ENCODE measurements around the gene HEATR5A.
A peak's percentile ranks its signal among the peaks of the same experiment; 100 is the strongest.
"Not testable (repeated sequence)": the region's sequence is repeated elsewhere in the genome, so short reads cannot be mapped to it uniquely, and the experiment has no call there.

The HEATR5A gene
- total RNA-seq = 3.1 to 7.9 (median 7.2) reads per million in 3 donors

- peak; percentile 79 to 85 (median 83) for DNase-seq
- Histone ChIP-seq H3K27ac (ENCODE audit: insufficient read depth, low read length, poor library complexity, severe bottlenecking) (peak within 1 kb of the TSS; percentile 62), H3K27me3 (replicated peaks; ENCODE audit: control insufficient read depth, insufficient read depth, low read length, poor library complexity, severe bottlenecking) (no peaks in the 10 kb centered on the region), H3K9me3 (ENCODE audit: control insufficient read depth, low read length) (no peaks in the 10 kb centered on the region), H3K4me1 (ENCODE audit: control insufficient read depth, insufficient read depth, low read length, poor library complexity, severe bottlenecking) (no peaks in the 10 kb centered on the region), H3K36me3 (ENCODE audit: control insufficient read depth, insufficient read depth, low read length) (no peaks in the 10 kb centered on the region), H3K4me3 (ENCODE audit: insufficient read depth, low read depth, low read length, poor library complexity, severe bottlenecking) (peak within 1 kb of the TSS; percentile 84)
Observed at GRCh38 chr14:31420319-31421111, at the start of gene HEATR5A. Gene HEATR5A (minus strand): TSS chr14:31420550. CDS start chr14:31402975, 17,575 bp downstream.

GRCh38 chr14:31466554-31466953, 46.2 kb upstream of the HEATR5A start:
- no peaks in the 10 kb centered on the region for H3K27me3 ChIP-seq (replicated peaks; ENCODE audit: control insufficient read depth, insufficient read depth, low read length, poor library complexity, severe bottlenecking)
- H3K4me1 ChIP-seq (ENCODE audit: control insufficient read depth, insufficient read depth, low read length, poor library complexity, severe bottlenecking) = no peaks in the 10 kb centered on the region
- H3K4me3 ChIP-seq (ENCODE audit: insufficient read depth, low read depth, low read length, poor library complexity, severe bottlenecking) = no peak overlapping the region
- DNase-seq = no peak
- no peaks in the 10 kb centered on the region for H3K9me3 ChIP-seq (ENCODE audit: control insufficient read depth, low read length)
- H3K27ac ChIP-seq (ENCODE audit: insufficient read depth, low read length, poor library complexity, severe bottlenecking) = no peak overlapping the region
- no peaks in the 10 kb centered on the region for H3K36me3 ChIP-seq (ENCODE audit: control insufficient read depth, insufficient read depth, low read length)

GRCh38 chr14:31465111-31465510, 44.8 kb upstream of the HEATR5A start:
- H3K36me3 ChIP-seq (ENCODE audit: control insufficient read depth, insufficient read depth, low read length) = no peaks in the 10 kb centered on the region
- H3K27ac ChIP-seq (ENCODE audit: insufficient read depth, low read length, poor library complexity, severe bottlenecking) = no peak overlapping the region
- no peak for DNase-seq

DNA sequence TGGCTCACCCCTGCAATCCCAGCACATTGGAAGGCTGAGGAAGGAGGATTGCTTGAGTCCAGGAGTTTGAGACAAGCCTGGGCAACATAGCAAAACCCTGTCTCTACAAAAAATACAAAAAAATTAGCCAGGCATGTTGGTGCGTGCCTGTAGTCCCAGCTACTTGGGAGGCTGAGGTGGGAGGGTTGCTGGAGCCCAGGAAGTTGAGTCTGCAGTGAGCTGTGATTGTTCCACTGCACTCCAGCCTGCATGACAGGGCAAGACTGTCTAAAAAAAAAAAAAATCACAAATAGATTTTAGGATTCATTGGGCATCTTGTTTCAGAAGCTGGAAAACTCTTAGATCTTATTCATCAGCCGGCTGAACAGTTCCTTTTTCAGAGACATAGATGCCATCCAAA, 42.1 kb upstream of the HEATR5A start:
- H3K4me1 ChIP-seq (ENCODE audit: control insufficient read depth, insufficient read depth, low read length, poor library complexity, severe bottlenecking); H3K9me3 ChIP-seq (ENCODE audit: control insufficient read depth, low read length); H3K4me3 ChIP-seq (ENCODE audit: insufficient read depth, low read depth, low read length, poor library complexity, severe bottlenecking); H3K27me3 ChIP-seq (replicated peaks; ENCODE audit: control insufficient read depth, insufficient read depth, low read length, poor library complexity, severe bottlenecking); DNase-seq; H3K36me3 ChIP-seq (ENCODE audit: control insufficient read depth, insufficient read depth, low read length); H3K27ac ChIP-seq (ENCODE audit: insufficient read depth, low read length, poor library complexity, severe bottlenecking): not testable (repeated sequence)

More at GRCh38 chr14:31465111-31465510, 44.8 kb upstream of the HEATR5A start:
- no peaks in the 10 kb centered on the region for H3K27me3 ChIP-seq (replicated peaks; ENCODE audit: control insufficient read depth, insufficient read depth, low read length, poor library complexity, severe bottlenecking)
- H3K4me3 ChIP-seq (ENCODE audit: insufficient read depth, low read depth, low read length, poor library complexity, severe bottlenecking) = no peak overlapping the region
- no peaks in the 10 kb centered on the region for H3K9me3 ChIP-seq (ENCODE audit: control insufficient read depth, low read length)
- H3K4me1 ChIP-seq (ENCODE audit: control insufficient read depth, insufficient read depth, low read length, poor library complexity, severe bottlenecking) = no peaks in the 10 kb centered on the region

GRCh38 chr14:31461545-31461944, 41.2 kb upstream of the HEATR5A start:
- Histone ChIP-seq H3K27me3 (replicated peaks; ENCODE audit: control insufficient read depth, insufficient read depth, low read length, poor library complexity, severe bottlenecking) (no peaks in the 10 kb centered on the region), H3K4me1 (ENCODE audit: control insufficient read depth, insufficient read depth, low read length, poor library complexity, severe bottlenecking) (peaks cover 7% of the 10 kb centered on the region), H3K9me3 (ENCODE audit: control insufficient read depth, low read length) (no peaks in the 10 kb centered on the region), H3K36me3 (ENCODE audit: control insufficient read depth, insufficient read depth, low read length) (no peaks in the 10 kb centered on the region), H3K4me3 (ENCODE audit: insufficient read depth, low read depth, low read length, poor library complexity, severe bottlenecking) (no peak overlapping the region), H3K27ac (ENCODE audit: insufficient read depth, low read length, poor library complexity, severe bottlenecking) (no peak overlapping the region)
- no peak for DNase-seq

DNA sequence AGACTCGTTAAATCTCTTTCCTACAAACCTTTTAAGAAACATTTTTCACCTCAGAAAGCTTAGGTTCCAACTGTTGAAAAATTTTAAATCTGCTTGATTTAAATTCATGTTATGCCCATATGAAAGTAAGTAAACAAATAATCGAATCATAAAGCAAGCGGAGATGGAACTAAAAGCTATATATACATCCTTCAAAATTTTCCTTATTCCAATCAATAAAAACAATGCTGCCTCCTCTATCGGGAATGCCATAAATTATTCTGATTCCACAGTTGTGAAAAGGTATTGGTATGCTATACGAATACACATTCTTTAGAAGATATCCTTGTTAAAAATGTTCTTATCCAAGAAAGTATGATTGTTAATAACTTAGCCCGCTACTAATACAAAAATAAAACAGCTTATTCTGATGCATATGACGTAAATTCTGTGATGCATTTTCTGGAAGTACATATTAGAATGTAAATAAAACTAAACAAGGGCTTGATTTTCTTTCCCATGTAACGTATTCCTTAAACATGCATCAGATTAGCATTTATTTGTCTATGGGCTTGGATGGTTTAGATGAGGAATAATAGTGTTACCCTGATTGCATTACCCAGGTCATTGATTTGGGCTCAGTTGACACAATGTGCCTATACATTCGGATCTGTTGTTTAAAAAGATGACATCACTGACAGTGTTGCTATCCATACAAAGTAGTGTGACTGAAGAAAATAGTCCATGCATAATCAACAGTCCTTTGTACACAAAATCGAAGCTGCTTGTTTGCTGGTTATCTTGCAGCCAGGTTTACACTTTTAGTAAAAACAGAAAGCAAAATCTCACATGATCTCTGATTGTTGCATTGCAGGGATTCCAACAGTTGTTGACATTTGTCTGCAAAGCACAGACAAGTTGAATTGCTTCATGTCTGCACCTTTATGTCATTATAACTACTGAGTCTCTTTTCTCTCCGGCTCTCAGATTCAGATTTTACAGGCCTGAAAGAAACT, 37.6 kb upstream of the HEATR5A start:
- H3K27ac ChIP-seq (ENCODE audit: insufficient read depth, low read length, poor library complexity, severe bottlenecking) = peak overlapping the region; percentile 74
- H3K9me3 ChIP-seq (ENCODE audit: control insufficient read depth, low read length) = no peaks in the 10 kb centered on the region
- DNase-seq = no peak

DNA sequence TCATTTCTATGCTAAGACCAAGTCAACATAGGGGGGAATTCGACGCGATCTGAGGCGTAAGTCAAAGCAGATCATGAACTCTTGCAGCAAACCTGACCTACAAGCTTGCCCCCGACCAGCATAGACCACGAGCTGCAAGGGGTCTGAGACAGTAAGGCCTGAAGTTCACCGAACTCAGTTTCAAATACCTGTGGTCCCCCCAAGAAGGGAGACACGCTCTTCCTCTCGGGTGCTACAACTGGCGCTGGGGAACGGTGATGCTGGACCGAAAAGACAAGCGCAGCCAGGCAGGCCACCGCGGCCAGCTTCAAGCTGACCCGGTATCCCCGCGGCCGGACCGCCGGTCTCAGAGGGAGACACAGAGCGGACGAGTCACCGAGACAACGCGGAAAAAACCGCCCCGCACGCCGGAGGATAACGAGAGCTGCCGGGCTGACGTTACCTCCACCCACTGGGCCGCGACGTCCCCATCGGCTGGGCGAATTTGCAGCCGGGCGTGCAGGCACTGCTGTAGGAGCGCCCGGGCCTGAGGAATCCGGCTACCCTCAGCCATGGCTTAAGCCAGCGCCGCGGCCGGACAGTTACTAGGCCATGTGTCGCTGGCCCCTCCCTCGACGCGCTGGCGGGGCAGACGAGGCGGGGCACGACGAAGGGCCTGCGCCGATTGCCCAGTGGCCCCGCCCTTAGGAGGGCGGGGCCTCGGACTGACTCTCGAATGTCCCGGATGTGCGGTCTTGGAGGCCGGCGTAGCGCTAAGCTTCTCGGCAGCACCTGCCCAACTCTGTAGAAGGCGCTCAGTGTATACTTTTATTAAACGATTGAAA, 36.7 kb upstream of the HEATR5A start, which contains the start of gene DTD2:
Gene DTD2, minus strand, starts transcription at position 666 of the 824 bp plus-strand sequence. Its CDS starts 113 bp downstream, at position 553.
- Histone ChIP-seq H3K9me3 (ENCODE audit: control insufficient read depth, low read length) (no peaks in the 10 kb centered on the region), H3K4me1 (ENCODE audit: control insufficient read depth, insufficient read depth, low read length, poor library complexity, severe bottlenecking) (peaks cover 9% of the 10 kb centered on the region), H3K27ac (ENCODE audit: insufficient read depth, low read length, poor library complexity, severe bottlenecking) (peak within 1 kb of the TSS; percentile 74), H3K36me3 (ENCODE audit: control insufficient read depth, insufficient read depth, low read length) (no peaks in the 10 kb centered on the region), H3K27me3 (replicated peaks; ENCODE audit: control insufficient read depth, insufficient read depth, low read length, poor library complexity, severe bottlenecking) (no peaks in the 10 kb centered on the region), H3K4me3 (ENCODE audit: insufficient read depth, low read depth, low read length, poor library complexity, severe bottlenecking) (peak within 1 kb of the TSS; percentile 96)
- DNase-seq = peak; percentile 85 to 87 (median 86)

More for the DNA sequence above, 37.6 kb upstream of the HEATR5A start:
- Histone ChIP-seq H3K4me3 (ENCODE audit: insufficient read depth, low read depth, low read length, poor library complexity, severe bottlenecking) (peak overlapping the region; percentile 96), H3K27me3 (replicated peaks; ENCODE audit: control insufficient read depth, insufficient read depth, low read length, poor library complexity, severe bottlenecking) (no peaks in the 10 kb centered on the region), H3K36me3 (ENCODE audit: control insufficient read depth, insufficient read depth, low read length) (no peaks in the 10 kb centered on the region), H3K4me1 (ENCODE audit: control insufficient read depth, insufficient read depth, low read length, poor library complexity, severe bottlenecking) (peaks cover 9% of the 10 kb centered on the region)

DNA sequence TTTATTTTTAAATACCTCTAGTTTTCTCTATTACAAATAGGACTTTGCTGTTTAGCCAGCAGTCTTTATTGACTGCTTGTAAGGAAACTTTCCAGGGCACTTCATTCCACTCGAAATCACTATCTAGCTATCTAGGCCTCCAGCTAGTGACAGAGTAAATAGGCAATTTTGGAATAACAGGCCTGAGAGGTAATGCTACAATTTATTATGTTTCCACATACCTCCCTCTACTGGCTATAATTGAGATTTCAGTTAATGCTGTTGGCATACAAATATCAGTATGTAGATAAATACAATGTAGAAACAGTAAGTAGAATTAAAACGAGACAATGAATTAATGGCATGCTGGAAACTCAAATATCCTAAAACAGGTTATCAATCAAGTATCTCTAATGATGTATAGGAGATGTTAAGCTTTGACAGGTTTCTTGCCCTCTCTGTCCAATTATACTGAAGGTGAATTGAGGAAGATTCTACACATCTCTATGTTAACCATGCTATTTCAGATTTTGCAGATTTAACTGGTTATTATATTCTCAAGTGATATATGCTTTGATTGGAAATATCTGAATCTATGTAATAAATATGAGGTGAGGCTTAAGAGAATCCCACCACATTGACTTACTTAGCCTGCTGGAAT, 29.7 kb upstream of the HEATR5A start:
- no peaks in the 10 kb centered on the region for H3K4me1 ChIP-seq (ENCODE audit: control insufficient read depth, insufficient read depth, low read length, poor library complexity, severe bottlenecking)
- no peaks in the 10 kb centered on the region for H3K9me3 ChIP-seq (ENCODE audit: control insufficient read depth, low read length)
- H3K27ac ChIP-seq (ENCODE audit: insufficient read depth, low read length, poor library complexity, severe bottlenecking) = no peak overlapping the region
- peaks cover 7% of the 10 kb centered on the region for H3K36me3 ChIP-seq (ENCODE audit: control insufficient read depth, insufficient read depth, low read length)
- no peaks in the 10 kb centered on the region for H3K27me3 ChIP-seq (replicated peaks; ENCODE audit: control insufficient read depth, insufficient read depth, low read length, poor library complexity, severe bottlenecking)
- H3K4me3 ChIP-seq (ENCODE audit: insufficient read depth, low read depth, low read length, poor library complexity, severe bottlenecking) = no peak overlapping the region
- no peak for DNase-seq

DNA sequence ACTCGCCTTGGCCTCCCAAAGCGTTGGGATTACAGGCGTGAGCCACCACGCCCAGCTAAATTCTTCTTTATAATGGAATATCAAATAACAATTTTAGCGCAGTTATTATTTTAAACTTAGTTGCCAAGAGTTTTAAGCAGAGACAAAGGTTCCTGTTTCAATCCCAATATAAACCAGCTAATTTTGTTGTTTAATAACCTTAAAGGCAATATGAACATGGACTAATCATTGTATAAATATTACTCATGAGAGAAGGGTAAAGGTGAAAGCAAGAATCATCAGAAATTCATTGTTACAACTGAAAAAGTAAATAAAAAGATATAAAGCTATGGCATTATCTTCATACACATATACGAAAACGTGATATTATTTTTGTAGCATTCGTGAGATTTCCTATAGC, 28.8 kb upstream of the HEATR5A start:
- H3K9me3 ChIP-seq (ENCODE audit: control insufficient read depth, low read length) = no peaks in the 10 kb centered on the region
- no peak overlapping the region for H3K4me3 ChIP-seq (ENCODE audit: insufficient read depth, low read depth, low read length, poor library complexity, severe bottlenecking)
- H3K36me3 ChIP-seq (ENCODE audit: control insufficient read depth, insufficient read depth, low read length) = peaks cover 7% of the 10 kb centered on the region
- H3K4me1 ChIP-seq (ENCODE audit: control insufficient read depth, insufficient read depth, low read length, poor library complexity, severe bottlenecking) = no peaks in the 10 kb centered on the region
- DNase-seq = no peak
- H3K27me3 ChIP-seq (replicated peaks; ENCODE audit: control insufficient read depth, insufficient read depth, low read length, poor library complexity, severe bottlenecking) = no peaks in the 10 kb centered on the region
- H3K27ac ChIP-seq (ENCODE audit: insufficient read depth, low read length, poor library complexity, severe bottlenecking) = no peak overlapping the region
